Breast epithelium (tissue), 3 donors: ENCODE data around the gene ERC1.

ENCODE experiments used
- CTCF ChIP-seq, 3 donors: fragments of 450-650 bp; IDR thresholded peaks; one replicate each; pipeline ENCODE4 v1.5.1; 2016 to 2017; ENCODE audit warnings: antibody characterized with exemption in 3 of 3, mild to moderate bottlenecking in 3 of 3, moderate library complexity in 3 of 3
- POLR2A ChIP-seq: fragments of 450-650 bp; IDR thresholded peaks from one replicate; pipeline ENCODE4 v1.6.1; 2016; ENCODE audit warnings: antibody characterized with exemption, mild to moderate bottlenecking, moderate library complexity
- POLR2AphosphoS5 ChIP-seq, 3 donors: sonication (generic); formaldehyde crosslinking; IDR thresholded peaks; one replicate each; pipeline ENCODE4 v1.6.1; 2017; ENCODE audit warnings: antibody characterized with exemption in 3 of 3

- TF ChIP-seq POLR2A: no peak
- TF ChIP-seq CTCF (IDR thresholded peaks at IDR 0.05): no peak
- TF ChIP-seq POLR2AphosphoS5 (IDR thresholded peaks at IDR 0.05): no peak
These were observed 393.9 kb downstream of the ERC1 start for GRCh38 chr12:1384910-1385309.
